ENCODE measurements around the gene TRPC4AP. TPM values are rescaled to one million over a fixed set of nuclear protein-coding genes. Genes with fewer than 3 reads are reported as not detected.

The TRPC4AP gene
- total RNA-seq, 2 donors from 2014 or later, result 84.2 to 103 TPM

DNA sequence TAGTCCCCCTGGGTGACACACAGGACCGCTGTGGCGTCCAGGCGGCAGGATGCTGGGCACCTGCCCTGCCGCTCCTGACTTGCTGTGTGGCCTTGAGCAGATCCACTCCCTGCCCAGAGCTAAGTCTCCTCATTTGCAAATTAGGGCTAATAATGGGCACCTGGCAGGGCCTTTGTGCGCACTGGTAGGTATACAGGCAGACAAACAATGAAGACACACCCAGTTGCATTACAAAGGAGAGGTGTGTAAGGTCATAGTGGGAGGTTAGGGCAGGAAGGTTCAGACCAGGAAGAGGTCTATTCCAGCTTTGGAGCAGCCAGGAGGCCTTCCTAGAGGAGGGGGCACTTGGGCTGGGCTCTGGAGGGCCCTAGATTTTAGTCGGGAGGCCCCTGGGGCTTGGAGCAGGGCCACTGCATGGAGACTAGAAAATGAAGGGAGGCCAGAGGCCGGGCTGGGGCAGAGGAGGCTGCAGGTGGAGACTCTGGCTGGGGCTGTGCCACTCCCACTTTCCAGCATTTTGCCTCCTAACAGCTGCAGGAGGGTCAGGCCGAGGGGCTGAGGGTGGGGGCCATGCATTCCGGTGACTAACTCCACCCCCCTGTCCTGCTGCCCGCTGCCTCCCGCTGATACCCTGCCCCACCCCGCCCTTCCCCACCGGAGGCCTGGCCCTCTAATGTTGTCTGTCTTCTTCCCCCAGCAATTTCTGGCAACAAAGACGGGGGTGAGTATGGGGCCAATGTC lies 108.4 kb downstream of the TRPC4AP start:
- Histone ChIP-seq H3K4me1 (ENCODE audit: control insufficient read depth, insufficient read depth, low read length) (no peaks in the 10 kb centered on the region), H3K27me3 (ENCODE audit: control insufficient read depth, insufficient read depth, low read length, poor library complexity, severe bottlenecking) (no peaks in the 10 kb centered on the region), H3K9ac (ENCODE audit: extremely low read depth, low read length, poor library complexity, severe bottlenecking) (no peak overlapping the region), H3K27ac (ENCODE audit: low read depth, low read length) (no peak overlapping the region), H3K4me3 (ENCODE audit: low read length) (no peak overlapping the region), H3K9me3 (ENCODE audit: control insufficient read depth, low read length) (no peaks in the 10 kb centered on the region), H3K36me3 (ENCODE audit: control insufficient read depth, insufficient read depth, low read length) (no peaks in the 10 kb centered on the region)
- Mint-ChIP-seq H3K4me1 (peaks cover 9% of the 10 kb centered on the region), H3K9me3 (no peaks in the 10 kb centered on the region), H3K4me3 (no peak overlapping the region), H3K36me3 (ENCODE audit: low read depth) (peaks cover 4% of the 10 kb centered on the region), H3K27ac (no peak overlapping the region), H3K27me3 (ENCODE audit: insufficient read depth) (peaks cover 17% of the 10 kb centered on the region)
- TF ChIP-seq, protein P1, sequence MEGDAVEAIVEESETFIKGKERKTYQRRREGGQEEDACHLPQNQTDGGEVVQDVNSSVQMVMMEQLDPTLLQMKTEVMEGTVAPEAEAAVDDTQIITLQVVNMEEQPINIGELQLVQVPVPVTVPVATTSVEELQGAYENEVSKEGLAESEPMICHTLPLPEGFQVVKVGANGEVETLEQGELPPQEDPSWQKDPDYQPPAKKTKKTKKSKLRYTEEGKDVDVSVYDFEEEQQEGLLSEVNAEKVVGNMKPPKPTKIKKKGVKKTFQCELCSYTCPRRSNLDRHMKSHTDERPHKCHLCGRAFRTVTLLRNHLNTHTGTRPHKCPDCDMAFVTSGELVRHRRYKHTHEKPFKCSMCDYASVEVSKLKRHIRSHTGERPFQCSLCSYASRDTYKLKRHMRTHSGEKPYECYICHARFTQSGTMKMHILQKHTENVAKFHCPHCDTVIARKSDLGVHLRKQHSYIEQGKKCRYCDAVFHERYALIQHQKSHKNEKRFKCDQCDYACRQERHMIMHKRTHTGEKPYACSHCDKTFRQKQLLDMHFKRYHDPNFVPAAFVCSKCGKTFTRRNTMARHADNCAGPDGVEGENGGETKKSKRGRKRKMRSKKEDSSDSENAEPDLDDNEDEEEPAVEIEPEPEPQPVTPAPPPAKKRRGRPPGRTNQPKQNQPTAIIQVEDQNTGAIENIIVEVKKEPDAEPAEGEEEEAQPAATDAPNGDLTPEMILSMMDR (conservative IDR thresholded peaks at IDR 0.05), result no peak
- WGBS, 2 experiments (ENCODE audit: insufficient coverage in 1 of 2, insufficient read length in 1 of 2), result 55 to 58% methylated on average over 7 to 14 of the region's 14 CpGs
- no peak for DNase-seq

DNA sequence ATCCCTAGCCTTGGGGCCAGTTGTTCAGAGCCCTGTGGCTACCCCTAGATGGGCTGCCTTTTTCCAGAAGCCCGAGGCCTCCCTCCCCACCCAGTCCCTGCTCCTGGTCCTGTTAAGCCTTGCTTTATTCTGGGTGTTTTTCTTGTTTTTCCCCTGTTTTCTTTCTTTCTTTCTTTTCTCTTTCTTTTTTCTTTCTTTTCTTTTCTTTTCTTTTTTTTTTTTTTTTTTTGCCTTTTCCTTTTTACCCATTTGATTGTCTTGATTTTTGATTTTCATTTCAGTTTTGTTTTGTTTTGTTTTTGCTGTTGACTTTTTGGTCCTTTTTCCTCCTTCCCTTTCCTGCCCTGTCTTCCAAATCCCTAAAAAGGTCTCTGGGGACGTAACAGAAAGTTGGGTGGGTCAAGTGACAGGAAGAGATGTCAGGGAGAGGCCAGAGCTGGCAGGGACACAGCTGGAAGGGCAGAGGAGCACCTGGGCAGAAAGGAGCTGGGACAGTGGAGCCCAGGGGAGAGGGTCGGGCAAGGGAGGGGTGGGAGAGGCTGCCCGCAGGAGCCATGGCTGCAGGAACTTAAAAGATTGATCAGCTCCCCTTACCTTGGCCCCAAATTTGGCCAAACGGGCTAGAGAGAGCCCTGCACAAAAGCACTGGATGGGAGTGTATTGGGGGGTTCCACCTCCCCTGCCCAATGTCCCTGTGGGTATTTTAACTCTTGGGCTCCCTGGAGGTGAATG lies 109.4 kb downstream of the TRPC4AP start:
- H3K9ac ChIP-seq (ENCODE audit: extremely low read depth, low read length, poor library complexity, severe bottlenecking), result no peak overlapping the region
- no peak for DNase-seq
- Mint-ChIP-seq H3K36me3 (ENCODE audit: low read depth) (no peaks in the 10 kb centered on the region), H3K4me1 (peaks cover 9% of the 10 kb centered on the region), H3K27ac (no peak overlapping the region), H3K9me3 (no peaks in the 10 kb centered on the region), H3K4me3 (no peak overlapping the region), H3K27me3 (ENCODE audit: insufficient read depth) (peaks cover 21% of the 10 kb centered on the region)
- H3K36me3 ChIP-seq (ENCODE audit: control insufficient read depth, insufficient read depth, low read length), result no peaks in the 10 kb centered on the region
- H3K27ac ChIP-seq (ENCODE audit: low read depth, low read length), result no peak overlapping the region
- no peaks in the 10 kb centered on the region for H3K4me1 ChIP-seq (ENCODE audit: control insufficient read depth, insufficient read depth, low read length)
- no peaks in the 10 kb centered on the region for H3K9me3 ChIP-seq (ENCODE audit: control insufficient read depth, low read length)
- TF ChIP-seq, protein P1 (conservative IDR thresholded peaks at IDR 0.05), result no peak
- 68 to 76% methylated on average over 3 to 5 of the region's 5 CpGs for WGBS, 2 experiments (ENCODE audit: insufficient coverage in 1 of 2, insufficient read length in 1 of 2)
- H3K4me3 ChIP-seq (ENCODE audit: low read length), result no peak overlapping the region
- no peaks in the 10 kb centered on the region for H3K27me3 ChIP-seq (ENCODE audit: control insufficient read depth, insufficient read depth, low read length, poor library complexity, severe bottlenecking)

DNA sequence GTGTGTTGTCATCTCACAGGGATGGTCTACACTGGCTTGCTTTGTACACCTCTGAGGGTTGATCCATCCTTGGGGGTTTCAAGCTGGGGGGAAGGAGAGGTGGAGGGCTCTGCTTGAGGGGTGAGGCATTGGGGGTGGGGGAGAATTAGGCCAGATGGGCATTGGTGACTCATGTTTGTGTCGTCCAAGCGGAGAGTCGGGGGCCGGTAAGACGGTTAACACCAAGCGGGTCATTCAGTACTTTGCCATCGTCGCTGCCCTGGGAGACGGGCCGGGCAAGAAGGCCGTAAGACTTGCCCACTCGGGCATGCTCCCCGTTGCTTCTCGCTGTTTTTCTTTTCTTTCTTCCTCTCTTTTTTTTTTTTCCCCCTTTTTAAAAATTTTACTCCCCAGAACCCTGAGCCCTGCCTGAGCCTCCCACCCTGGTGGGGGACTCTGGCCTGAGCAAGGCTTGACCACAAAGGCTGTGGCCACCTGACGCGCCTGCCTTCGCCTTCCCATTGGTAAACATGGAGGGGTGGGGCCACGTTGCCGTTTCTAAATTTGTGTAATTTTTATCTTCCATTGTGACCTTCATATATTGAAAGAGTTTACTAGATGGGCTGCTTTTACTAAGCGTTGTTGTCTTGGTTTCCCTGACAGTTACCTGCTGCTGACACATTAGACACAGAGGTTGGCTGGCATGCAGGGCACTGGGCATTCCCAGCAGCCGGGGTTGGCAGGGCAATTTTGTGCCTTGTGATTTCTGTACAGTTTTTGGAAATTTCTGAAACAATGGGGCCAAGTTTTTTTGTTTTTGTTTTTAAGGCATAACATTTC lies 110.1 kb downstream of the TRPC4AP start:
- Histone ChIP-seq H3K27me3 (ENCODE audit: control insufficient read depth, insufficient read depth, low read length, poor library complexity, severe bottlenecking) (no peaks in the 10 kb centered on the region), H3K4me1 (ENCODE audit: control insufficient read depth, insufficient read depth, low read length) (peaks cover 4% of the 10 kb centered on the region), H3K27ac (ENCODE audit: low read depth, low read length) (no peak overlapping the region), H3K36me3 (ENCODE audit: control insufficient read depth, insufficient read depth, low read length) (no peaks in the 10 kb centered on the region), H3K9ac (ENCODE audit: extremely low read depth, low read length, poor library complexity, severe bottlenecking) (no peak overlapping the region), H3K9me3 (ENCODE audit: control insufficient read depth, low read length) (no peaks in the 10 kb centered on the region), H3K4me3 (ENCODE audit: low read length) (no peak overlapping the region)
- no peak overlapping the region for H3K27ac Mint-ChIP-seq
- H3K27me3 Mint-ChIP-seq (ENCODE audit: insufficient read depth), result peaks cover 24% of the 10 kb centered on the region
- H3K4me3 Mint-ChIP-seq, result no peak overlapping the region
- 93 to 96% methylated on average over 15 to 21 of the region's 21 CpGs for WGBS, 2 experiments (ENCODE audit: insufficient coverage in 1 of 2, insufficient read length in 1 of 2)
- no peaks in the 10 kb centered on the region for H3K9me3 Mint-ChIP-seq
- TF ChIP-seq, protein P1 (conservative IDR thresholded peaks at IDR 0.05), result no peak
- H3K36me3 Mint-ChIP-seq (ENCODE audit: low read depth), result no peaks in the 10 kb centered on the region
- peaks cover 12% of the 10 kb centered on the region for H3K4me1 Mint-ChIP-seq
- no peak for DNase-seq
